Kidney (tissue), 14 donors: Measurements from ENCODE around the gene BCKDHA. TPM values are rescaled to one million over a fixed set of nuclear protein-coding genes. Genes with fewer than 3 reads are reported as not detected.
A peak's percentile ranks its signal among the peaks of the same experiment; 100 is the strongest.

ENCODE experiments used
- DNase-seq, 5 donors: peaks; one replicate each; pipeline ENCODE4 v3.0.0-alpha.2; 2013 to 2020
- FAIRE-seq: peaks from 2 replicates; lab custom pipeline; 2012; peaks lifted over from hg19 to GRCh38; lab: Jason Lieb, UNC
- H3K27ac ChIP-seq, 2 donors: one replicate each; pipeline ENCODE4 v1.7.0; 2013; ENCODE audit warnings: low read depth in 2 of 2, low read length in 2 of 2, inconsistent platforms in 1 of 2
- H3K27me3 ChIP-seq: one replicate; pipeline ENCODE4 v1.7.1; 2013; ENCODE audit warnings: low read length, inconsistent platforms; ENCODE audit not compliant: control insufficient read depth, insufficient read depth
- H3K36me3 ChIP-seq, 3 donors: one replicate each; pipeline versions ENCODE4 v1.7.0 to v1.7.1; 2013; ENCODE audit warnings: low read length in 3 of 3, control low read depth in 1 of 3, inconsistent platforms in 1 of 3; ENCODE audit not compliant: insufficient read depth in 3 of 3, control insufficient read depth in 2 of 3
- H3K4me1 ChIP-seq, 3 donors: one replicate each; pipeline versions ENCODE4 v1.7.0 to v1.7.1; 2013; ENCODE audit warnings: low read length in 3 of 3, inconsistent platforms in 1 of 3, low read depth in 1 of 3; ENCODE audit not compliant: control insufficient read depth in 2 of 3, insufficient read depth in 2 of 3
- H3K4me3 ChIP-seq, 3 donors: one replicate each; pipeline versions ENCODE4 v1.7.0 to v1.8.1; 2013; ENCODE audit warnings: low read length in 3 of 3, control low read depth in 1 of 3, inconsistent platforms in 1 of 3
- H3K9ac ChIP-seq, 3 donors: one replicate each; pipeline versions ENCODE4 v1.7.0 to v1.7.1; 2013; ENCODE audit warnings: low read length in 3 of 3, control low read depth in 1 of 3, inconsistent platforms in 1 of 3
- H3K9me3 ChIP-seq, 3 donors: one replicate each; pipeline versions ENCODE4 v1.7.0 to v1.7.1; 2013; ENCODE audit warnings: low read length in 3 of 3, control low read depth in 1 of 3, inconsistent platforms in 1 of 3; ENCODE audit not compliant: control insufficient read depth in 2 of 3, insufficient read depth in 1 of 3
- intact Hi-C: fragments of 100-400 bp; cut with DNase I; formaldehyde crosslinking; loops from one replicate; pipeline ENCODE4 v1.11.1; 2022
- polyA plus RNA-seq: library from polyadenylated mRNA; stranded (reverse); fragments of 350-450 nt; fragmentation: Illumina TruSeq; extraction: RNeasy Lipid Tissue Mini Kit (QIAGEN cat#74804); gene quantifications from one replicate; pipeline ENCODE4 v1.2.3, GENCODE V29; 2014; ENCODE audit warnings: low read depth, low replicate concordance; ENCODE audit not compliant: insufficient read depth
- total RNA-seq: library from RNA; stranded (reverse); fragmentation: NEBNext Ultra II Directional; extraction: Animal tissue kit (Norgen Biotek cat#: 25700); gene quantifications from one replicate; pipeline ENCODE4 v1.2.1, GENCODE V29; 2021
- TF ChIP-seq, protein P1 (sequence below): IDR thresholded peaks from 3 replicates; pipeline ENCODE4 v1.5.1; 2012; ENCODE audit warnings: mild to moderate bottlenecking, moderate library complexity, borderline replicate concordance; ENCODE audit not compliant: insufficient read depth; ENCODE audit errors: extremely low read depth
- donor health status: control.
- donor health status: control.
- donor health status: control.
- donor health status: control.
- donor health status: control.
- donor health status: DM: yes; HTN: yes; CAD: no.
- donor health status: Normal renal cell carcinoma (clear cell type).

BCKDHA gene
- total and polyA plus RNA-seq, 2 donors from 2014 or later: 30.9 to 72.2 TPM

DNA sequence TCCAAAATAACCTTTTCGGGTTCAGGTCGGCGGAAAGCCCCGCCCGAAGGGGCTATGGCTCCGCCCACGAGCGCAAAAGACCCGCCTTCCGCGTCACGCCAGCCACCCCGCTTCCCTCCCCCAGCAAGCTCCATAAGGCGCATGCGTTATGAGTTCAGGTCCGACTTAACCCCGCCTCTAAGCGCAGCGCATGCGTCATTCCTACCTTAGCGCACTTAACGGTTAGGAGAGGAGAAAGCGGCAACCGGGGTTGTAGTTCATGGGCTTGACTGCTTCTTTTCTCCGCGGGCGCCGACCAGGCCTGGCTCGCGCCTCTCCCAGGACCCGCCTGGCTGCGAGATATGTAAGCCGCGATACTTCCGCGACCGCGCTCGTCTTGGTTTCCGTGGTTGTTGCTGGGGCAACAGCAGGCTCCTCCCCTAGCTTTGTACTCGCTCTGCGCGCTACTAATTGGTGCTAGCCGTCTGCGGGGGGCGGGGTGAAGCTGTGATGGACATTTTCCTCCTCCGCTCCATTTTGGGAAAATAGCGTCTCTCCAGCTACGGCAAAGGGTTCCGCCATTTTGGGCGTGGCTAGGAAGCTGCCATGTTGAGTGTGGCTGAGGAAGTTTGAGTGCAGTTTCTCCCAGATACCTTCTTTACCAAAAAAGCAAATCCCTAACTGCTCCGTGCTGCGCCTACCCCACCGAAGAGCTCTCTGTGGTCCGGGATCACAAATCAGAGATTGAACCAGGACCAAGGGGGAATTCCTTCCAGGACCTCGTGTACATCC lies 33.7 kb upstream of the BCKDHA start, which contains the start of gene B9D2:
Gene B9D2, minus strand, starts transcription at position 397 of the 771 bp plus-strand sequence. CDS start 630 bp downstream, outside the sequence.
- H3K9ac ChIP-seq: peak within 1 kb of the TSS; percentile 83 to 87 (median 84)
- TF ChIP-seq, protein P1, sequence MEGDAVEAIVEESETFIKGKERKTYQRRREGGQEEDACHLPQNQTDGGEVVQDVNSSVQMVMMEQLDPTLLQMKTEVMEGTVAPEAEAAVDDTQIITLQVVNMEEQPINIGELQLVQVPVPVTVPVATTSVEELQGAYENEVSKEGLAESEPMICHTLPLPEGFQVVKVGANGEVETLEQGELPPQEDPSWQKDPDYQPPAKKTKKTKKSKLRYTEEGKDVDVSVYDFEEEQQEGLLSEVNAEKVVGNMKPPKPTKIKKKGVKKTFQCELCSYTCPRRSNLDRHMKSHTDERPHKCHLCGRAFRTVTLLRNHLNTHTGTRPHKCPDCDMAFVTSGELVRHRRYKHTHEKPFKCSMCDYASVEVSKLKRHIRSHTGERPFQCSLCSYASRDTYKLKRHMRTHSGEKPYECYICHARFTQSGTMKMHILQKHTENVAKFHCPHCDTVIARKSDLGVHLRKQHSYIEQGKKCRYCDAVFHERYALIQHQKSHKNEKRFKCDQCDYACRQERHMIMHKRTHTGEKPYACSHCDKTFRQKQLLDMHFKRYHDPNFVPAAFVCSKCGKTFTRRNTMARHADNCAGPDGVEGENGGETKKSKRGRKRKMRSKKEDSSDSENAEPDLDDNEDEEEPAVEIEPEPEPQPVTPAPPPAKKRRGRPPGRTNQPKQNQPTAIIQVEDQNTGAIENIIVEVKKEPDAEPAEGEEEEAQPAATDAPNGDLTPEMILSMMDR: no peak
- peaks cover 0 to 18% (median 10%) of the 10 kb centered on the region in 3 donors for H3K4me1 ChIP-seq
- H3K4me3 ChIP-seq: peak within 1 kb of the TSS; percentile 85 to 94 (median 90)
- no peaks in the 10 kb centered on the region for H3K36me3 ChIP-seq
- peak within 1 kb of the TSS; percentile 98 for H3K27ac ChIP-seq
- FAIRE-seq: peak; percentile 62
- intact Hi-C loops: no loop called here
- H3K27me3 ChIP-seq: no peaks in the 10 kb centered on the region
- H3K9me3 ChIP-seq: no peaks in the 10 kb centered on the region
- DNase-seq: peak; percentile 99

DNA sequence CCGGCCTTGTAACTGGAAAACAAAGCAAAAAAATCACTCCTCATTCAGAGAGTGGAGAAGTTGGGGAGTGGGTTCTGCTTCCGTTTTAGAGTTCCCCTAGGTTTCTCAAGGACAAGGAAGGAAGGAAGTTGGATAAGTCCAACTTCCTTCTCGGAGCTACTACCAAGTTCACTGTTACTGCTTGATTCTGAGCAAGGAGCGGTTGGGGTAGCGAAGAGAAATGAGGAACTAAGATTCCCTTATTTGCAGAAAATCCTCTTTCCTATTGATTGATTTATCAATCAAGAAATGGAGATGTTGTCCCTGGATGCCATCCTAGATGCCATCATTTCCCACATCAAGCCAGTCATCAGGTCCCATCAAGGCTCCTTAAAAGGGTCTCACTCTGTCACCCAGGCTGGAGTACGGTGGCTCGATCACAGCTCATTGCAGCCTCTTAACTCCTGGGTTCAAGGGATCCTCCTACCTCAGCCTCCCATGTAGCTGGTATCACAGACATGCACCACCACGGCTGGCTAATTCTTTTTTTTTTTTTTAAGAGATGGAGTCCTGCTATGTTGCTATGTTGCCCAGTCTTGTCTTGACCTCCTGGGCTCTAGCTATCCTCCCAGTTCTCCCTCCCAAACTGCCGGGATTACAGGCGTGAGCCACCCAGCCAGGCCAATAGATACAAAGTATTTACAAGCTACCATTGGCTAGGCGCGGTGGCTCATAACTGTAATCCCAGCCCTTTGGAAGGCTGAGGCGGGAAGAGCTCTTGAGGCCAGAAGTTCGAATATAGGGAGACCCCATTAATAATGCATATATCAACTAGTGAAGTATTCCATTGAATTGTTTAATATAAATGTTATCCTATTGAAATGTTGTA lies 32.9 kb upstream of the BCKDHA start:
- H3K27ac ChIP-seq: peak overlapping the region; percentile 77 to 98

DNA sequence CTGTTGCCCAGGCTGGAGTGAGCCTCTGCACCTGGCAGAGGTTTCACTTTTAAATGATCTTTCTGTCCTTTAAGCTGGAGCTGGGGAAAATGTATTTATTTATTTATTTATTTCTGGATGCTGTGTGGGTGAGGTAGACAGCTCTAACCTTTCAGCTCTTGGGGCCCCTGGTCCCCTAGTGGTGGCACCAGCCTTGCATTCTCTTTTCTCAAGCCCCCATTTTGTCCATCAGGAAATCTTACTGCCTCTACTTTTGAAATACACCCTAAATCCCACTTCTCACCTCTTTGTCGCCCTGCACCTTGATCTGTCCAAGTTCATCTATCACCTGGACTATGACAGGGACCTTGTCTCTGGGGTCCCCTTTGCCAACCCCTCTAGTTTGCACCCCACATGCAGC lies 31.5 kb upstream of the BCKDHA start:
- Histone ChIP-seq H3K4me1 (peaks cover 0 to 18% (median 10%) of the 10 kb centered on the region in 3 donors), H3K36me3 (no peaks in the 10 kb centered on the region), H3K9me3 (no peaks in the 10 kb centered on the region), H3K9ac (no peak overlapping the region), H3K27ac (no peak overlapping the region), H3K27me3 (no peaks in the 10 kb centered on the region), H3K4me3 (no peak overlapping the region)
- intact Hi-C loops: no loop called here
- TF ChIP-seq, protein P1: no peak
- FAIRE-seq (no peak), DNase-seq (no peak)

More for the DNA sequence above, 32.9 kb upstream of the BCKDHA start:
- peak overlapping the region; percentile 85 to 94 (median 90) for H3K4me3 ChIP-seq
- H3K4me1 ChIP-seq: peaks cover 0 to 18% (median 10%) of the 10 kb centered on the region in 3 donors
- TF ChIP-seq, protein P1: no peak
- peak overlapping the region; percentile 30 to 87 (median 83) for H3K9ac ChIP-seq
- no peaks in the 10 kb centered on the region for H3K27me3 ChIP-seq
- no peaks in the 10 kb centered on the region for H3K9me3 ChIP-seq
- H3K36me3 ChIP-seq: no peaks in the 10 kb centered on the region
- intact Hi-C loops: no loop called here
- FAIRE-seq (no peak), DNase-seq (no peak)
